Spleen (tissue), 11 donors: ENCODE measurements around the gene SCAANT1. TPM values are rescaled to one million over a fixed set of nuclear protein-coding genes. Genes with fewer than 3 reads are reported as not detected.
A peak's percentile ranks its signal among the peaks of the same experiment; 100 is the strongest.

ENCODE experiments used
- DNase-seq: peaks from one replicate; pipeline ENCODE4 v3.0.0-alpha.2; 2020
- H3K27ac ChIP-seq, 8 donors: fragments of 200-600 bp; sonication (generic) in 7 of 8; 1 replicate in 4 of 8; 2 replicates in 4 of 8; pipeline versions ENCODE4 v1.5.0 to v1.8.0; 2016 to 2021; ENCODE audit warnings: inconsistent platforms in 4 of 8, mild to moderate bottlenecking in 4 of 8, moderate library complexity in 1 of 8
- H3K27me3 ChIP-seq, 7 donors: fragments of 200-600 bp; sonication (generic) in 6 of 7; replicated peaks in 1 of 7; 1 replicate in 4 of 7; 2 replicates in 3 of 7; pipeline versions ENCODE4 v1.5.0 to v1.8.0; 2016 to 2021; ENCODE audit warnings: inconsistent platforms in 3 of 7, mild to moderate bottlenecking in 1 of 7
- H3K36me3 ChIP-seq, 6 donors: fragments of 200-600 bp; sonication (generic) in 5 of 6; 1 replicate in 4 of 6; 2 replicates in 2 of 6; pipeline versions ENCODE4 v1.5.0 to v1.8.0; 2016 to 2021; ENCODE audit warnings: inconsistent platforms in 2 of 6
- H3K4me1 ChIP-seq, 6 donors: fragments of 200-600 bp; sonication (generic) in 5 of 6; 1 replicate in 3 of 6; 2 replicates in 3 of 6; pipeline versions ENCODE4 v1.5.0 to v1.8.0; 2016 to 2021; ENCODE audit warnings: inconsistent platforms in 3 of 6
- H3K4me3 ChIP-seq, 8 donors: fragments of 200-600 bp; sonication (generic) in 7 of 8; 1 replicate in 4 of 8; 2 replicates in 4 of 8; pipeline versions ENCODE4 v1.5.0 to v1.8.0; 2016 to 2021; ENCODE audit warnings: inconsistent platforms in 4 of 8, mild to moderate bottlenecking in 4 of 8, moderate library complexity in 2 of 8
- H3K9me3 ChIP-seq, 8 donors: fragments of 200-600 bp; sonication (generic) in 7 of 8; 1 replicate in 4 of 8; 2 replicates in 4 of 8; pipeline versions ENCODE4 v1.5.0 to v1.8.0; 2016 to 2021; ENCODE audit warnings: inconsistent platforms in 4 of 8
- CTCF ChIP-seq, 11 experiments: fragments of 200-600 bp in 7 of 11; fragments of 450-650 bp in 4 of 11; sonication (generic) in 4 of 11; IDR thresholded peaks in 8 of 11; conservative IDR thresholded peaks in 3 of 11; 1 replicate in 7 of 11; 2 replicates in 4 of 11; pipeline versions ENCODE4 v1.4.0 to v1.8.0; 2016 to 2021; ENCODE audit warnings: antibody characterized with exemption in 11 of 11, inconsistent platforms in 4 of 11, mild to moderate bottlenecking in 1 of 11
- POLR2A ChIP-seq, 3 donors: fragments of 450-650 bp; IDR thresholded peaks; one replicate each; pipeline ENCODE4 v1.5.1; 2017; ENCODE audit warnings: antibody characterized with exemption in 3 of 3, mild to moderate bottlenecking in 1 of 3
- POLR2AphosphoS5 ChIP-seq, 3 donors: sonication (generic); formaldehyde crosslinking; IDR thresholded peaks; one replicate each; pipeline ENCODE4 v1.5.1; 2017; ENCODE audit warnings: antibody characterized with exemption in 3 of 3
- WGBS, 5 donors: extraction: QIAGEN DNeasy Blood & Tissue Kit in 3 of 5; methylation state at CpG; one replicate each; pipeline versions ENCODE4 v1.1.5 to v1.1.7; 2013 to 2018; 5-methylcytosine and 5-hydroxymethylcytosine counted together
- intact Hi-C: fragments of 100-400 bp; cut with DNase I; formaldehyde crosslinking; loops from one replicate; pipeline ENCODE4 v1.15.0; 2023; ENCODE audit warnings: low total_unique reads
- polyA plus RNA-seq, 3 donors: library from polyadenylated mRNA; stranded (reverse); fragments of 200-250 nt; gene quantifications; one replicate each; pipeline ENCODE4 v1.2.1, GENCODE V29; 2013
- total RNA-seq, 7 donors: library from RNA; depleted of rRNA in 3 of 7; stranded (reverse); fragments of >200 nt in 3 of 7; fragmentation: NEBNext Ultra II Directional in 4 of 7; extraction: Animal tissue kit (Norgen Biotek cat#: 25700) in 4 of 7; gene quantifications; one replicate each; pipeline versions ENCODE4 v1.1.0 to v1.2.1, GENCODE V29; 2016 to 2021
- donor health status: healthy with polysubstance abuse.
- donor health status: DM: no; HTN: no; CAD: no; lungs with moderate emphysema.
- donor health status: DM: no; HTN: no; CAD: no.
- donor health status: Bipolar disorder and iron deficiency.
- donor health status: healthy.
- donor health status: DM: no; HTN: no; CAD: no.
- donor health status: DM: yes; HTN: yes; CAD: no.

SCAANT1 gene
- total and polyA plus RNA-seq, 10 donors = not detected

GRCh38 chr3:63874769-63875168 lies 37.4 kb downstream of the SCAANT1 start:
- TF ChIP-seq CTCF (IDR thresholded peaks at IDR 0.05 in 8 of 11, conservative IDR thresholded peaks at IDR 0.05 in 3 of 11) (no peak), POLR2A (IDR thresholded peaks at IDR 0.05) (no peak), POLR2AphosphoS5 (IDR thresholded peaks at IDR 0.05) (no peak)
- no peaks in the 10 kb centered on the region for H3K9me3 ChIP-seq
- H3K27ac ChIP-seq = peak overlapping the region in 1 of 8 donors; percentile 18
- DNase-seq = no peak
- H3K27me3 ChIP-seq = no peaks in the 10 kb centered on the region
- 43 to 80% (median 61%) methylated on average over 3 of the region's 3 CpGs for WGBS, 5 donors
- H3K36me3 ChIP-seq = peaks cover 0 to 11% (median 0%) of the 10 kb centered on the region in 6 donors
- peaks cover 3 to 93% (median 38%) of the 10 kb centered on the region in 6 donors for H3K4me1 ChIP-seq
- no peak overlapping the region for H3K4me3 ChIP-seq
- intact Hi-C loops = no loop called here

GRCh38 chr3:63872135-63872924 lies 39.9 kb downstream of the SCAANT1 start:
- WGBS, 5 donors = 90 to 96% (median 95%) methylated on average over 2 of the region's 2 CpGs
- TF ChIP-seq POLR2AphosphoS5 (IDR thresholded peaks at IDR 0.05) (no peak), POLR2A (IDR thresholded peaks at IDR 0.05) (no peak), CTCF (IDR thresholded peaks at IDR 0.05 in 8 of 11, conservative IDR thresholded peaks at IDR 0.05 in 3 of 11) (no peak)

GRCh38 chr3:63870615-63871005 lies 41.6 kb downstream of the SCAANT1 start:
- Histone ChIP-seq H3K4me3 (no peak overlapping the region), H3K27ac (no peak overlapping the region), H3K36me3 (peaks cover 0 to 17% (median 0%) of the 10 kb centered on the region in 6 donors), H3K27me3 (no peaks in the 10 kb centered on the region), H3K4me1 (peaks cover 3 to 87% (median 36%) of the 10 kb centered on the region in 6 donors), H3K9me3 (no peaks in the 10 kb centered on the region)
- DNase-seq = no peak
- intact Hi-C loops = no loop called here
- WGBS, 5 donors = 58 to 72% (median 66%) methylated on average over 2 of the region's 2 CpGs
- TF ChIP-seq POLR2A (IDR thresholded peaks at IDR 0.05) (no peak), POLR2AphosphoS5 (IDR thresholded peaks at IDR 0.05) (no peak)

More at GRCh38 chr3:63872135-63872924, 39.9 kb downstream of the SCAANT1 start:
- intact Hi-C loops = no loop called here
- Histone ChIP-seq H3K4me3 (no peak overlapping the region), H3K4me1 (peaks cover 3 to 90% (median 40%) of the 10 kb centered on the region in 6 donors), H3K27ac (no peak overlapping the region), H3K27me3 (no peaks in the 10 kb centered on the region), H3K9me3 (no peaks in the 10 kb centered on the region), H3K36me3 (peaks cover 0 to 16% (median 0%) of the 10 kb centered on the region in 6 donors)
- DNase-seq = no peak

GRCh38 chr3:63869940-63870614 lies 42.1 kb downstream of the SCAANT1 start:
- Histone ChIP-seq H3K27ac (no peak overlapping the region), H3K9me3 (no peaks in the 10 kb centered on the region), H3K27me3 (no peaks in the 10 kb centered on the region), H3K36me3 (peaks cover 0 to 17% (median 0%) of the 10 kb centered on the region in 6 donors), H3K4me3 (no peak overlapping the region), H3K4me1 (peaks cover 4 to 86% (median 37%) of the 10 kb centered on the region in 6 donors)
- no peak for DNase-seq
- intact Hi-C loops = no loop called here
- TF ChIP-seq POLR2AphosphoS5 (IDR thresholded peaks at IDR 0.05) (no peak), POLR2A (IDR thresholded peaks at IDR 0.05) (no peak), CTCF (IDR thresholded peaks at IDR 0.05 in 8 of 11, conservative IDR thresholded peaks at IDR 0.05 in 3 of 11) (no peak)
- 84 to 91% (median 87%) methylated on average over 3 of the region's 3 CpGs for WGBS, 5 donors
